Liver (tissue), 3 donors: ENCODE data around the gene CDH23.

ENCODE experiments used
- GABPA ChIP-seq, 2 donors: IDR thresholded peaks in 1 of 2; conservative IDR thresholded peaks in 1 of 2; 2 replicates each; pipeline ENCODE4 v1.6.1; 2016; ENCODE audit warnings: antibody characterized with exemption in 2 of 2, mild to moderate bottlenecking in 1 of 2, moderate library complexity in 1 of 2
- JUND ChIP-seq, 2 donors: IDR thresholded peaks; 2 replicates each; pipeline ENCODE4 v1.6.1; 2016; ENCODE audit warnings: antibody characterized with exemption in 2 of 2
- MAX ChIP-seq: IDR thresholded peaks from 2 replicates; pipeline ENCODE4 v1.6.1; 2016; ENCODE audit warnings: antibody characterized with exemption
- NR2F2 ChIP-seq: IDR thresholded peaks from 2 replicates; pipeline ENCODE4 v1.6.1; 2016; ENCODE audit warnings: antibody characterized with exemption
- RAD21 ChIP-seq, 2 donors: IDR thresholded peaks; 2 replicates each; pipeline ENCODE4 v1.6.1; 2016; ENCODE audit warnings: antibody characterized with exemption in 2 of 2, mild to moderate bottlenecking in 2 of 2
- SP1 ChIP-seq: IDR thresholded peaks from 2 replicates; pipeline ENCODE4 v1.6.1; 2018; ENCODE audit warnings: antibody characterized with exemption, mild to moderate bottlenecking
- YY1 ChIP-seq: IDR thresholded peaks from 2 replicates; pipeline ENCODE4 v1.6.1; 2016; ENCODE audit warnings: antibody characterized with exemption, mild to moderate bottlenecking
- TF ChIP-seq, protein P1 (sequence below): IDR thresholded peaks from 2 replicates; pipeline ENCODE4 v1.6.1; 2016; ENCODE audit warnings: antibody characterized with exemption, mild to moderate bottlenecking
- TF ChIP-seq, protein P2 (sequence below): fragments of 150-350 bp; IDR thresholded peaks from 2 replicates; pipeline ENCODE4 v1.5.1; 2017; ENCODE audit warnings: improper control_type of control experiment, low read depth, low read length; ENCODE audit not compliant: missing input control
- TF ChIP-seq, protein P3 (sequence below): IDR thresholded peaks from 2 replicates; pipeline ENCODE4 v1.6.1; 2016; ENCODE audit warnings: antibody characterized with exemption
- donor health status: healthy.
- donor health status: healthy.

GRCh38 chr10:71782917-71783490 is 386.3 kb downstream of the CDH23 start:
- TF ChIP-seq GABPA (IDR thresholded peaks at IDR 0.05 in 1 of 2, conservative IDR thresholded peaks at IDR 0.05 in 1 of 2) (no peak), NR2F2 (no peak), JUND (IDR thresholded peaks at IDR 0.05) (no peak), SP1 (no peak), RAD21 (IDR thresholded peaks at IDR 0.05) (no peak), MAX (no peak), YY1 (no peak)
- TF ChIP-seq, protein P1, sequence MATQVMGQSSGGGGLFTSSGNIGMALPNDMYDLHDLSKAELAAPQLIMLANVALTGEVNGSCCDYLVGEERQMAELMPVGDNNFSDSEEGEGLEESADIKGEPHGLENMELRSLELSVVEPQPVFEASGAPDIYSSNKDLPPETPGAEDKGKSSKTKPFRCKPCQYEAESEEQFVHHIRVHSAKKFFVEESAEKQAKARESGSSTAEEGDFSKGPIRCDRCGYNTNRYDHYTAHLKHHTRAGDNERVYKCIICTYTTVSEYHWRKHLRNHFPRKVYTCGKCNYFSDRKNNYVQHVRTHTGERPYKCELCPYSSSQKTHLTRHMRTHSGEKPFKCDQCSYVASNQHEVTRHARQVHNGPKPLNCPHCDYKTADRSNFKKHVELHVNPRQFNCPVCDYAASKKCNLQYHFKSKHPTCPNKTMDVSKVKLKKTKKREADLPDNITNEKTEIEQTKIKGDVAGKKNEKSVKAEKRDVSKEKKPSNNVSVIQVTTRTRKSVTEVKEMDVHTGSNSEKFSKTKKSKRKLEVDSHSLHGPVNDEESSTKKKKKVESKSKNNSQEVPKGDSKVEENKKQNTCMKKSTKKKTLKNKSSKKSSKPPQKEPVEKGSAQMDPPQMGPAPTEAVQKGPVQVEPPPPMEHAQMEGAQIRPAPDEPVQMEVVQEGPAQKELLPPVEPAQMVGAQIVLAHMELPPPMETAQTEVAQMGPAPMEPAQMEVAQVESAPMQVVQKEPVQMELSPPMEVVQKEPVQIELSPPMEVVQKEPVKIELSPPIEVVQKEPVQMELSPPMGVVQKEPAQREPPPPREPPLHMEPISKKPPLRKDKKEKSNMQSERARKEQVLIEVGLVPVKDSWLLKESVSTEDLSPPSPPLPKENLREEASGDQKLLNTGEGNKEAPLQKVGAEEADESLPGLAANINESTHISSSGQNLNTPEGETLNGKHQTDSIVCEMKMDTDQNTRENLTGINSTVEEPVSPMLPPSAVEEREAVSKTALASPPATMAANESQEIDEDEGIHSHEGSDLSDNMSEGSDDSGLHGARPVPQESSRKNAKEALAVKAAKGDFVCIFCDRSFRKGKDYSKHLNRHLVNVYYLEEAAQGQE, result no peak
- TF ChIP-seq, protein P2, sequence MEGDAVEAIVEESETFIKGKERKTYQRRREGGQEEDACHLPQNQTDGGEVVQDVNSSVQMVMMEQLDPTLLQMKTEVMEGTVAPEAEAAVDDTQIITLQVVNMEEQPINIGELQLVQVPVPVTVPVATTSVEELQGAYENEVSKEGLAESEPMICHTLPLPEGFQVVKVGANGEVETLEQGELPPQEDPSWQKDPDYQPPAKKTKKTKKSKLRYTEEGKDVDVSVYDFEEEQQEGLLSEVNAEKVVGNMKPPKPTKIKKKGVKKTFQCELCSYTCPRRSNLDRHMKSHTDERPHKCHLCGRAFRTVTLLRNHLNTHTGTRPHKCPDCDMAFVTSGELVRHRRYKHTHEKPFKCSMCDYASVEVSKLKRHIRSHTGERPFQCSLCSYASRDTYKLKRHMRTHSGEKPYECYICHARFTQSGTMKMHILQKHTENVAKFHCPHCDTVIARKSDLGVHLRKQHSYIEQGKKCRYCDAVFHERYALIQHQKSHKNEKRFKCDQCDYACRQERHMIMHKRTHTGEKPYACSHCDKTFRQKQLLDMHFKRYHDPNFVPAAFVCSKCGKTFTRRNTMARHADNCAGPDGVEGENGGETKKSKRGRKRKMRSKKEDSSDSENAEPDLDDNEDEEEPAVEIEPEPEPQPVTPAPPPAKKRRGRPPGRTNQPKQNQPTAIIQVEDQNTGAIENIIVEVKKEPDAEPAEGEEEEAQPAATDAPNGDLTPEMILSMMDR, result no peak
- TF ChIP-seq, protein P3, sequence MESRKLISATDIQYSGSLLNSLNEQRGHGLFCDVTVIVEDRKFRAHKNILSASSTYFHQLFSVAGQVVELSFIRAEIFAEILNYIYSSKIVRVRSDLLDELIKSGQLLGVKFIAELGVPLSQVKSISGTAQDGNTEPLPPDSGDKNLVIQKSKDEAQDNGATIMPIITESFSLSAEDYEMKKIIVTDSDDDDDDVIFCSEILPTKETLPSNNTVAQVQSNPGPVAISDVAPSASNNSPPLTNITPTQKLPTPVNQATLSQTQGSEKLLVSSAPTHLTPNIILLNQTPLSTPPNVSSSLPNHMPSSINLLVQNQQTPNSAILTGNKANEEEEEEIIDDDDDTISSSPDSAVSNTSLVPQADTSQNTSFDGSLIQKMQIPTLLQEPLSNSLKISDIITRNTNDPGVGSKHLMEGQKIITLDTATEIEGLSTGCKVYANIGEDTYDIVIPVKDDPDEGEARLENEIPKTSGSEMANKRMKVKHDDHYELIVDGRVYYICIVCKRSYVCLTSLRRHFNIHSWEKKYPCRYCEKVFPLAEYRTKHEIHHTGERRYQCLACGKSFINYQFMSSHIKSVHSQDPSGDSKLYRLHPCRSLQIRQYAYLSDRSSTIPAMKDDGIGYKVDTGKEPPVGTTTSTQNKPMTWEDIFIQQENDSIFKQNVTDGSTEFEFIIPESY, result no peak
